MM.1S (cell line): ENCODE results near the gene MYOZ3.

Source experiments
- DNase-seq: peaks from one replicate; pipeline ENCODE4 v3.0.0-alpha.2; 2015
- H2AFZ ChIP-seq: fragments of 300-600 bp; sonication (generic); 2 replicates; pipeline ENCODE4 v1.6.0; 2016; ENCODE audit warnings: antibody characterized with exemption, low read length
- H3F3A ChIP-seq: fragments of 300-600 bp; sonication (generic); 2 replicates; pipeline ENCODE4 v1.6.1; 2016; ENCODE audit warnings: mild to moderate bottlenecking, antibody characterized with exemption, low read length, moderate library complexity, mixed read lengths; ENCODE audit not compliant: insufficient read depth
- H3K27ac ChIP-seq: fragments of 300-600 bp; sonication (generic); 2 replicates; pipeline ENCODE4 v1.5.1; 2016; ENCODE audit warnings: mild to moderate bottlenecking, low read length
- H3K27me3 ChIP-seq: fragments of 300-600 bp; sonication (generic); replicated peaks from 2 replicates; pipeline ENCODE4 v1.6.0; 2016; ENCODE audit warnings: low read length; ENCODE audit not compliant: insufficient read depth
- H3K36me3 ChIP-seq: fragments of 300-600 bp; sonication (generic); replicated peaks from 2 replicates; pipeline ENCODE4 v1.6.1; 2016; ENCODE audit warnings: mild to moderate bottlenecking, low read length, mixed read lengths; ENCODE audit not compliant: insufficient read depth
- H3K4me1 ChIP-seq: fragments of 300-600 bp; sonication (generic); 2 replicates; pipeline ENCODE4 v1.6.1; 2016; ENCODE audit warnings: low read length, mixed read lengths
- H3K4me2 ChIP-seq: fragments of 300-600 bp; sonication (generic); 2 replicates; pipeline ENCODE4 v1.6.0; 2016; ENCODE audit warnings: low read depth, low read length
- H3K4me3 ChIP-seq: fragments of 300-600 bp; sonication (generic); 2 replicates; pipeline ENCODE4 v1.5.1; 2016; ENCODE audit warnings: low read length, mixed read lengths
- H3K79me2 ChIP-seq: fragments of 300-600 bp; sonication (generic); 2 replicates; pipeline ENCODE4 v1.6.1; 2016; ENCODE audit warnings: mixed run types, low read length, mixed read lengths
- H3K9ac ChIP-seq: fragments of 300-600 bp; sonication (generic); 2 replicates; pipeline ENCODE4 v1.6.1; 2016; ENCODE audit warnings: low read length, mixed read lengths
- H3K9me2 ChIP-seq: fragments of 300-600 bp; sonication (generic); replicated peaks from 2 replicates; pipeline ENCODE4 v1.6.1; 2016; ENCODE audit warnings: mild to moderate bottlenecking, low read length, mixed read lengths; ENCODE audit not compliant: insufficient read depth
- H3K9me3 ChIP-seq: fragments of 300-600 bp; sonication (generic); replicated peaks from 2 replicates; pipeline ENCODE4 v1.6.1; 2016; ENCODE audit warnings: mild to moderate bottlenecking, low read length, mixed read lengths; ENCODE audit not compliant: insufficient read depth
- H4K20me1 ChIP-seq: fragments of 300-600 bp; sonication (generic); 2 replicates; pipeline ENCODE4 v1.6.1; 2016; ENCODE audit warnings: mild to moderate bottlenecking, low read length, moderate library complexity, mixed read lengths; ENCODE audit not compliant: insufficient read depth
- EZH2 ChIP-seq: fragments of 300-600 bp; sonication (generic); optimal IDR thresholded peaks from 2 replicates; pipeline ENCODE3; 2017; ENCODE audit warnings: low read depth, mild to moderate bottlenecking, antibody characterized with exemption, low read length, mixed read lengths
- EZH2phosphoT487 ChIP-seq: fragments of 300-600 bp; sonication (generic); IDR thresholded peaks from 2 replicates; pipeline ENCODE4 v1.6.1; 2018; ENCODE audit warnings: antibody characterized with exemption, low read length
- TF ChIP-seq, protein P1 (sequence below): fragments of 300-600 bp; sonication (generic); IDR thresholded peaks from 2 replicates; pipeline ENCODE4 v1.5.1; 2016; ENCODE audit warnings: antibody characterized with exemption, low read length, mixed read lengths

The MYOZ3 gene, protein sequence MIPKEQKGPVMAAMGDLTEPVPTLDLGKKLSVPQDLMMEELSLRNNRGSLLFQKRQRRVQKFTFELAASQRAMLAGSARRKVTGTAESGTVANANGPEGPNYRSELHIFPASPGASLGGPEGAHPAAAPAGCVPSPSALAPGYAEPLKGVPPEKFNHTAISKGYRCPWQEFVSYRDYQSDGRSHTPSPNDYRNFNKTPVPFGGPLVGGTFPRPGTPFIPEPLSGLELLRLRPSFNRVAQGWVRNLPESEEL

DNA sequence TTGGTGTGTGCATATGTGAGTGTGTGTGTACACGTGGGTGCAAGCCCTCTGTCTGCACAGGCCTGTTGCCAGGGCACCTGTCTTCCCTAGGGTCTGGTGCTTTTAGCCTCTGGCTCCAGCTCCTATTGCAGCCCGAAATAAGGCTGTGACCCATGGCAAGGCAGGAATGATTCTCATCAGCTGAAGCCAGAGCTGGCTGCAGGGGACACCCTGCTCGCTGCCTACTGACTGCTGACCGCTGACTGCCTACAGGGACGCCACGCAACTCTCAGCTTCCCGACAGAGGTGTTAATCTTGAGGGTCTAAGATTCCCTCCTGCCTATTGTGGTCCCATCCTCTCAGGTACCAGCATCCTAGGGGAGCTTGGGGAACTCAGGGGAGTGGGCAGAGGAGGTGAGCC lies at the start of gene MYOZ3:
TSS of gene MYOZ3 (plus strand) at position 166 of the 400 bp plus-strand sequence. CDS start 1,691 bp downstream, outside the sequence.
- Histone ChIP-seq H2AFZ (no peak within 1 kb of the TSS), H3K9me2 (no peaks in the 10 kb centered on the region), H3K9ac (no peak within 1 kb of the TSS), H3F3A (no peaks in the 10 kb centered on the region), H3K27ac (no peak within 1 kb of the TSS), H4K20me1 (no peaks in the 10 kb centered on the region), H3K27me3 (peaks cover 5% of the 10 kb centered on the region; the same call in 1 of the 2 replicates), H3K4me1 (no peaks in the 10 kb centered on the region), H3K79me2 (no peaks in the 10 kb centered on the region), H3K36me3 (no peaks in the 10 kb centered on the region), H3K4me2 (no peak within 1 kb of the TSS), H3K4me3 (no peak within 1 kb of the TSS), H3K9me3 (no peaks in the 10 kb centered on the region)
- no peak for TF ChIP-seq EZH2phosphoT487
- TF ChIP-seq, protein P1, sequence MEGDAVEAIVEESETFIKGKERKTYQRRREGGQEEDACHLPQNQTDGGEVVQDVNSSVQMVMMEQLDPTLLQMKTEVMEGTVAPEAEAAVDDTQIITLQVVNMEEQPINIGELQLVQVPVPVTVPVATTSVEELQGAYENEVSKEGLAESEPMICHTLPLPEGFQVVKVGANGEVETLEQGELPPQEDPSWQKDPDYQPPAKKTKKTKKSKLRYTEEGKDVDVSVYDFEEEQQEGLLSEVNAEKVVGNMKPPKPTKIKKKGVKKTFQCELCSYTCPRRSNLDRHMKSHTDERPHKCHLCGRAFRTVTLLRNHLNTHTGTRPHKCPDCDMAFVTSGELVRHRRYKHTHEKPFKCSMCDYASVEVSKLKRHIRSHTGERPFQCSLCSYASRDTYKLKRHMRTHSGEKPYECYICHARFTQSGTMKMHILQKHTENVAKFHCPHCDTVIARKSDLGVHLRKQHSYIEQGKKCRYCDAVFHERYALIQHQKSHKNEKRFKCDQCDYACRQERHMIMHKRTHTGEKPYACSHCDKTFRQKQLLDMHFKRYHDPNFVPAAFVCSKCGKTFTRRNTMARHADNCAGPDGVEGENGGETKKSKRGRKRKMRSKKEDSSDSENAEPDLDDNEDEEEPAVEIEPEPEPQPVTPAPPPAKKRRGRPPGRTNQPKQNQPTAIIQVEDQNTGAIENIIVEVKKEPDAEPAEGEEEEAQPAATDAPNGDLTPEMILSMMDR: no peak
- TF ChIP-seq EZH2: no peak
- DNase-seq: no peak

DNA sequence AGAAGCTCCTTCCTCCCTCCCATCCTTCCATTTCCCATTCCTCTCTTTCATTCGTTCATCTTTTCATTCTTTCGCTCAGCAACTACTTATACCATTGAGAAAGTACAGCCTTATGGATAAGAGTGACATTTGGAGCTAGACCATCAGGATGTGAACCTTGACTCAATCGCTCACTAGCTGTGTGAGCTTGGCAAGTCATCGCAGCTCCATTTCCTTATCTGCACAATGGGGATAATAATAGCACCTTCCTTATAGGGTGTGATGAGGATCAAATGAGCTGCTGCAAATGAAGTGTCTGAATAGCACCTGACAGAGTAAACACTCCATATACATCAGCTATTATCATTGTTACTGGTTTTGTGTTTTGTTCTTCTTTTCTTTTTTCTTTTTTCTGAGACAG lies 48.6 kb upstream of the MYOZ3 start:
- Histone ChIP-seq H2AFZ (no peak overlapping the region), H3F3A (no peaks in the 10 kb centered on the region), H3K27ac (no peak overlapping the region), H3K4me3 (no peak overlapping the region), H3K4me1 (no peaks in the 10 kb centered on the region), H3K36me3 (no peaks in the 10 kb centered on the region), H3K9me3 (no peaks in the 10 kb centered on the region), H3K27me3 (0 out of 2 replicates have a peak, but pooled peaks cover 4% of the 10 kb centered on the region), H3K9ac (no peak overlapping the region), H3K9me2 (no peaks in the 10 kb centered on the region), H3K4me2 (no peak overlapping the region), H4K20me1 (no peaks in the 10 kb centered on the region), H3K79me2 (no peaks in the 10 kb centered on the region)
- no peak for TF ChIP-seq EZH2phosphoT487
- DNase-seq: no peak

DNA sequence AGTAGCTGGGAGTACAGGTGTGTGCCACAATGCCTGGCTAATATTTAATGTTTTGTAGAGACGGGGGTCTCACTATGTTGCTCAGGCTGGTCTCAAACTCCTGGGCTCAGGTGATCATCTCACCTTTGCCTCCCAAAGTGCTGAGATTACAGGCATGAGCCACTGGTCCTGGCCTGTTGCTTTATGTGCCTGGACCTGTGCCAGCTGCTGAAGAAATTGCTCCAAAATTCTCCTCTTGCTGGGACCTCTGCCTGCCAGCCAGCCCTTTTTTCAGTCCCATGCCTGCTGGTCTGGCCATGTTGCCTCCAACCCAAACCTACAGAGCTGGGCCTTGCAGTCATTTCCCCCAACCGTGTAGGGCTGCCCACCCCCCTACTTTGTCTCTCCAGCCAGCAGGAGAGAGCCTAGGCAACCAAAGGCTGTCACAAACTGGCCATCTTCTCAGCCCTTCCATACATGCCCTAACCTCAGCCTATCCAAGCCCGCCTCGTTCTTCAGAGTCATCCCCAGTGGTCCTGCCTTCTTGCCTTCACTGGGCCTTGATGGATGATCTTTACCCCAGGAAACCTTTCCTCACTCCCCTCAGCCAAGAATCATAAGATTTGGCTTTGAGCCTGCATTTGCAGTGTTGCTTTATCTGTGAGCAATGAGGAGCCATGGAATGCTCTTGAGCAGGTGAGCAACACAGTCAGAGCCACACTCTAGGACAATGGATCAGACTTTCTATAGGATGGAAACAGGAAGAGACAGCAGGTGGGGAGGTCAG lies 48.0 kb upstream of the MYOZ3 start:
- Histone ChIP-seq H3K4me1 (no peaks in the 10 kb centered on the region), H3K9me3 (no peaks in the 10 kb centered on the region), H3K4me2 (no peak overlapping the region), H3F3A (no peaks in the 10 kb centered on the region), H3K36me3 (no peaks in the 10 kb centered on the region), H3K79me2 (no peaks in the 10 kb centered on the region), H4K20me1 (no peaks in the 10 kb centered on the region), H3K9me2 (no peaks in the 10 kb centered on the region), H3K27me3 (0 out of 2 replicates have a peak, but pooled peaks cover 4% of the 10 kb centered on the region), H3K9ac (no peak overlapping the region), H3K27ac (no peak overlapping the region), H3K4me3 (no peak overlapping the region), H2AFZ (no peak overlapping the region)
- TF ChIP-seq EZH2phosphoT487 (no peak), EZH2 (no peak)
- TF ChIP-seq, protein P1: no peak
- no peak for DNase-seq
